ENCODE measurements around the gene CRTC1. TPM values are rescaled to one million over a fixed set of nuclear protein-coding genes. Genes with fewer than 3 reads are reported as not detected.

Gene CRTC1
- total and polyA plus RNA-seq, 10 donors, result 3.1 to 15.7 (median 8.2) TPM

DNA sequence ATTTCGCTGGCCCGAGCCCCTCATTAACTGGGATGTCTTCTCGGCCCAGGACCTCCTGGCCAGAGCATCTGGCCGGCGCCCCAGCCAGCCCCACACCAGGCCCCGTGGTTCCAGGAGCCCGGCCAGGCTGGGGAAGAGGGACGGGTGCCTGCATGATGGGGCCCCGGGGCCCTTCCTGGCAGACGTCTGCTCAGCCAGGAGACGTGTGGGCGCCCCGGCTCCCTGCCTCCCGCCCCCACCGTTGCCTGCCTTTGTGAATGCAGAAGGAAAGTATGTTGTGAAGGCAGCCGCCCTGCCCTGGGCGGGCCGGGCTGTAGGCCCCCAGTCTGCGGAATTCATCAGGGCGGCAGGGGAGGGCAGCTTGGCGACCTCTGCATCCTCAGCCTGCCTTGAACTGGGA, 112.1 kb downstream of the CRTC1 start:
- no peak overlapping the region for H3K27ac ChIP-seq
- DNase-seq, result no peak
- no peaks in the 10 kb centered on the region for H3K9me3 ChIP-seq
- TF ChIP-seq POLR2A (IDR thresholded peaks at IDR 0.05) (no peak), POLR2AphosphoS5 (IDR thresholded peaks at IDR 0.05) (no peak)
- TF ChIP-seq, protein P1, sequence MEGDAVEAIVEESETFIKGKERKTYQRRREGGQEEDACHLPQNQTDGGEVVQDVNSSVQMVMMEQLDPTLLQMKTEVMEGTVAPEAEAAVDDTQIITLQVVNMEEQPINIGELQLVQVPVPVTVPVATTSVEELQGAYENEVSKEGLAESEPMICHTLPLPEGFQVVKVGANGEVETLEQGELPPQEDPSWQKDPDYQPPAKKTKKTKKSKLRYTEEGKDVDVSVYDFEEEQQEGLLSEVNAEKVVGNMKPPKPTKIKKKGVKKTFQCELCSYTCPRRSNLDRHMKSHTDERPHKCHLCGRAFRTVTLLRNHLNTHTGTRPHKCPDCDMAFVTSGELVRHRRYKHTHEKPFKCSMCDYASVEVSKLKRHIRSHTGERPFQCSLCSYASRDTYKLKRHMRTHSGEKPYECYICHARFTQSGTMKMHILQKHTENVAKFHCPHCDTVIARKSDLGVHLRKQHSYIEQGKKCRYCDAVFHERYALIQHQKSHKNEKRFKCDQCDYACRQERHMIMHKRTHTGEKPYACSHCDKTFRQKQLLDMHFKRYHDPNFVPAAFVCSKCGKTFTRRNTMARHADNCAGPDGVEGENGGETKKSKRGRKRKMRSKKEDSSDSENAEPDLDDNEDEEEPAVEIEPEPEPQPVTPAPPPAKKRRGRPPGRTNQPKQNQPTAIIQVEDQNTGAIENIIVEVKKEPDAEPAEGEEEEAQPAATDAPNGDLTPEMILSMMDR (IDR thresholded peaks at IDR 0.05 in 8 of 11, conservative IDR thresholded peaks at IDR 0.05 in 3 of 11), result no peak
- H3K27me3 ChIP-seq (replicated peaks in 1 of 7), result peaks cover 0 to 92% (median 52%) of the 10 kb centered on the region in 7 donors
- peaks cover 3 to 9% (median 7%) of the 10 kb centered on the region in 6 donors for H3K4me1 ChIP-seq
- H3K36me3 ChIP-seq, result no peaks in the 10 kb centered on the region
- intact Hi-C loops (cut with DNase I; ENCODE audit: low total_unique reads), result no loop called here
- no peak overlapping the region for H3K4me3 ChIP-seq
- 12 to 17% (median 14%) methylated on average over 6 to 21 of the region's 21 CpGs for WGBS, 5 donors

DNA sequence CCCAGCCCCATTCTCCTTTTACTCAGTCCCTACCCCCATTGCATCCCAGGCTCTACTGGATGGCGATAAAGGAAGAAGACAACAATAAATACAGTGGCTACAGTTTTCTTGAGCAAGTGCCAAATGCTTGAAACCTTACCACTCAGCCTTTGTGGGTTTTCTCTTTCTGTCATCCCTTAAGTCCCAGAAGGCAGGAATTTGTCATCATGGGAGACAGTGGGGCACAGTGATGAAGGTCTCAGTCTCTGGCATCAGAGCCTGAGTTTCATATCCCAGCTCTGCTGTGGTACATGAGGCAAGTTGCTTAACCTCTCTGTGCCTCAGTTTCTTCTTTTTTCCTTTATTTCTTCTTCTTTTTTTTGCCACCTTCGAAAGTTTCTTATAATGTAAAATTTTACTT, 112.8 kb downstream of the CRTC1 start:
- peaks cover 0 to 2% (median under 1%) of the 10 kb centered on the region in 6 donors for H3K4me1 ChIP-seq
- DNase-seq, result no peak
- TF ChIP-seq, protein P1 (IDR thresholded peaks at IDR 0.05 in 8 of 11, conservative IDR thresholded peaks at IDR 0.05 in 3 of 11), result no peak
- TF ChIP-seq POLR2AphosphoS5 (IDR thresholded peaks at IDR 0.05) (no peak), POLR2A (IDR thresholded peaks at IDR 0.05) (no peak)
- H3K27me3 ChIP-seq (replicated peaks in 1 of 7), result peaks cover 0 to 91% (median 45%) of the 10 kb centered on the region in 7 donors
- H3K36me3 ChIP-seq, result no peaks in the 10 kb centered on the region
- WGBS, 5 donors, result 68 to 83% (median 81%) methylated on average over 2 of the region's 2 CpGs
- intact Hi-C loops (cut with DNase I; ENCODE audit: low total_unique reads), result no loop called here
- H3K9me3 ChIP-seq, result no peaks in the 10 kb centered on the region
- H3K27ac ChIP-seq, result no peak overlapping the region
- H3K4me3 ChIP-seq, result no peak overlapping the region

DNA sequence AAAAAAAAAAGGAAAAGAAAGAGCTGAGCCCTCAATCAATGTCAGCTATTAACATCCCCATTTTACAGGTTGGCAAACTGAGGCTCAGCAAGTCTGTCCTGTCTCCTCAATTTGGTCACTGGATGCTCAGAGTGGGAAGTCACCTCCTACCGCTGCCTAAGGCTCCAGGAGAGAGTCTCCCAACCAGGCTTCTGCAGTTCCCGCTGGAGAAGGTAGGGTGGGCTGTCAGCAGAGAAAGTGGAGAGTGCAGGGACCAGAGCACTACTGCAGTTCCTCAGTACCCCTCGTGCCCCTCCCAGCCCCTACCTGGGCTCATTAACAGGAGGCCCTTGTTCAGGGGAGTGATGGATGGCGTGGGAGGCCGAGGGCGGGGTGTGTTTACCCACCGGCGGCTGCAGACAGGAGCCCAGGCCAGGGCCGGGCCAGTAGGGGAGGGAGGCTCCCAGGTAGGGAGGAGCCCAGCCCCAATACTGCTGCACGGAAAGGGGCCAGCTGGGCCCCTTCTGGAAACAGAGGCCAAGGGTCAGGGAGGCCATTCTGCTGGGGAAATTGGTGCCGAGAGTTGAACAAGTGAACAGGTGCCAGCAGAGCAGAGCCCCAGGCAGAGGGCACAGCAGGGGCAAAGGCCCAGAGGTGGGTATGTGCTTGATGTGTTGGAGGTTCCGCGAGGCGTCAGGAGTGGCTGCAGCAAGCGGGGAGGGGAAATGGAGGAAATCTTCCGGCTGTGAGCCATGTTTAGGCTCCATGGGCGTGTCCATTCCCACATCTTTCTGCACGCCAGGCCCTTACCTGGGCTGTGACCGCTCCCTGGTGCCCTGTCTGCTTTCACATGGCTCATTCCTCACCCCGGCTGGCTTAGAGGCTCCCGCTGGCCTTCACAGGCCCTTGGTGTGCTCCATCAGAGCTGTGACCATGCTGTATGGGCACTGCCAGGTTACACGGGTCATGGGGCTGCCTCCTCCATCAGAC, 115.2 kb downstream of the CRTC1 start:
- peaks cover 0 to 84% (median 24%) of the 10 kb centered on the region in 7 donors for H3K27me3 ChIP-seq (replicated peaks in 1 of 7)
- WGBS, 5 donors, result 53 to 59% (median 55%) methylated on average over 21 to 22 of the region's 22 CpGs
- TF ChIP-seq POLR2AphosphoS5 (IDR thresholded peaks at IDR 0.05) (no peak), POLR2A (IDR thresholded peaks at IDR 0.05) (no peak)
- TF ChIP-seq, protein P1 (IDR thresholded peaks at IDR 0.05 in 8 of 11, conservative IDR thresholded peaks at IDR 0.05 in 3 of 11), result no peak
- H3K36me3 ChIP-seq, result no peaks in the 10 kb centered on the region
- H3K27ac ChIP-seq, result no peak overlapping the region
- no peak for DNase-seq
- intact Hi-C loops (cut with DNase I; ENCODE audit: low total_unique reads), result no loop called here
- H3K9me3 ChIP-seq, result no peaks in the 10 kb centered on the region
- no peak overlapping the region for H3K4me3 ChIP-seq
- no peaks in the 10 kb centered on the region for H3K4me1 ChIP-seq

DNA sequence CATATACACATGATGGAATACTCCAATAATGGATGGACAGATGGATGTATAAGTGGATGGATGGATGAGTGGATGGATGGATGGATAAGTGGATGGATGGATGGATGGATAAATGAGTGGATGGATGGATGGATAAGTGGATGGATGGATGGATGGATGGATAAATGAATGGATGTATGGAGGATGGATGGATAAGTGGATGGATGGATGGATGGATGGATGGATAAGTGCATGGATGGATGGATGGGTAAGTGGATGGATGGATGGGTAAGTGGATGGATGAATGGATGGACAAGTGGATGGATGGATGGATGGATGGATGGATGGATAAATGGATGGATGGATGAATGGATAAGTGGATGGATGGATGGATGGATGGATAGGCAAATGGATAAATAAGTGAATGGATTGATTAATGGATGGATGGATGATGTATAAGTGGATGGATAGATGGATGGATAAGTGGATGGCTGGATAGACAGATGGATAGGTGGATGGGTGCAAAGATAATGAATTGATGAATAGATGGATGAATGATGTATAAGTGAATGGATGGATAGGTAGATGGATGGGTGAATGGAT, 116.0 kb downstream of the CRTC1 start:
- intact Hi-C loops (cut with DNase I; ENCODE audit: low total_unique reads), result no loop called here
- Histone ChIP-seq H3K4me3 (no peak overlapping the region), H3K36me3 (no peaks in the 10 kb centered on the region), H3K9me3 (no peaks in the 10 kb centered on the region), H3K27me3 (replicated peaks in 1 of 7) (peaks cover 0 to 84% (median 19%) of the 10 kb centered on the region in 7 donors), H3K27ac (no peak overlapping the region), H3K4me1 (no peaks in the 10 kb centered on the region)
- TF ChIP-seq, protein P1 (IDR thresholded peaks at IDR 0.05 in 8 of 11, conservative IDR thresholded peaks at IDR 0.05 in 3 of 11), result no peak
- TF ChIP-seq POLR2A (IDR thresholded peaks at IDR 0.05), result no peak
- TF ChIP-seq POLR2AphosphoS5 (IDR thresholded peaks at IDR 0.05), result no peak
- DNase-seq, result no peak
